ENCODE measurements around the gene JMJD1C.

DNA sequence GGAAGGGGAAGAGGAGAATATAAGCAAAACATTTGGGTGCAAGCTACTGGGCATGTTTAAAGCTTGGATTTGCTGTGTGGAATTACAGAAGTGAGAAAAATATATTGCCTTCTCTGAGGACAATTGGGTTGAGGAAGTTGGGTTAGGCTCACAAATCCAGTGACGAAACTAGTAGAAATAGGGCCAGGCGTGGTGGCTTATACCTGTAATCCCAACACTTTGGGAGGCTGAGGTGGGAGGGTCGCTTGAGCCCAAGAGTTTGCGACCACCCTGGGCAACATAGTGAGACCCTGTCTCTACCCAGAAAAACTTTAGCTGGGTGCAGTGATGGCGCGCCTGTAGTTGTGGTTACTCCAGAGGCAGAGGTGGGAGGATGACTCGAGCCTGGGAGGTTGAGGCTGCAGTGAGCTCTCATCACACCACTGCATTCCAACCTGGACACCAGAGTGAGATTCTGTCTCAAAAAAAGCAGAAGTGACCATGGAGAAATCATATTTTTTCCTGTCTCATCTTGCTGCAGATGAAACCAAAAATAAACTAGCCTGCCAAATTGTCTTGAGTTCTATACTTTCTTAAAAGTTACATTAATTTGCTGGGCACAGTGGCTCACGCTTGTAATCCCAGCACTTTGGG is 310.3 kb downstream of the JMJD1C start:
- TF ChIP-seq, protein P1, sequence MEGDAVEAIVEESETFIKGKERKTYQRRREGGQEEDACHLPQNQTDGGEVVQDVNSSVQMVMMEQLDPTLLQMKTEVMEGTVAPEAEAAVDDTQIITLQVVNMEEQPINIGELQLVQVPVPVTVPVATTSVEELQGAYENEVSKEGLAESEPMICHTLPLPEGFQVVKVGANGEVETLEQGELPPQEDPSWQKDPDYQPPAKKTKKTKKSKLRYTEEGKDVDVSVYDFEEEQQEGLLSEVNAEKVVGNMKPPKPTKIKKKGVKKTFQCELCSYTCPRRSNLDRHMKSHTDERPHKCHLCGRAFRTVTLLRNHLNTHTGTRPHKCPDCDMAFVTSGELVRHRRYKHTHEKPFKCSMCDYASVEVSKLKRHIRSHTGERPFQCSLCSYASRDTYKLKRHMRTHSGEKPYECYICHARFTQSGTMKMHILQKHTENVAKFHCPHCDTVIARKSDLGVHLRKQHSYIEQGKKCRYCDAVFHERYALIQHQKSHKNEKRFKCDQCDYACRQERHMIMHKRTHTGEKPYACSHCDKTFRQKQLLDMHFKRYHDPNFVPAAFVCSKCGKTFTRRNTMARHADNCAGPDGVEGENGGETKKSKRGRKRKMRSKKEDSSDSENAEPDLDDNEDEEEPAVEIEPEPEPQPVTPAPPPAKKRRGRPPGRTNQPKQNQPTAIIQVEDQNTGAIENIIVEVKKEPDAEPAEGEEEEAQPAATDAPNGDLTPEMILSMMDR (IDR thresholded peaks at IDR 0.05) = no peak
- no peak for TF ChIP-seq POLR2A (IDR thresholded peaks at IDR 0.05)
